Activated CD8-positive, alpha-beta memory T cell treated with anti-CD3 and anti-CD28 coated beads, Interleukin-2, amount 50 U/mL, for 4 hours (primary cell): Measurements from ENCODE around the gene CRACR2A.

Source experiments
- DNase-seq: peaks from one replicate; pipeline ENCODE4 v3.0.0-alpha.2; 2020

The CRACR2A gene

DNA sequence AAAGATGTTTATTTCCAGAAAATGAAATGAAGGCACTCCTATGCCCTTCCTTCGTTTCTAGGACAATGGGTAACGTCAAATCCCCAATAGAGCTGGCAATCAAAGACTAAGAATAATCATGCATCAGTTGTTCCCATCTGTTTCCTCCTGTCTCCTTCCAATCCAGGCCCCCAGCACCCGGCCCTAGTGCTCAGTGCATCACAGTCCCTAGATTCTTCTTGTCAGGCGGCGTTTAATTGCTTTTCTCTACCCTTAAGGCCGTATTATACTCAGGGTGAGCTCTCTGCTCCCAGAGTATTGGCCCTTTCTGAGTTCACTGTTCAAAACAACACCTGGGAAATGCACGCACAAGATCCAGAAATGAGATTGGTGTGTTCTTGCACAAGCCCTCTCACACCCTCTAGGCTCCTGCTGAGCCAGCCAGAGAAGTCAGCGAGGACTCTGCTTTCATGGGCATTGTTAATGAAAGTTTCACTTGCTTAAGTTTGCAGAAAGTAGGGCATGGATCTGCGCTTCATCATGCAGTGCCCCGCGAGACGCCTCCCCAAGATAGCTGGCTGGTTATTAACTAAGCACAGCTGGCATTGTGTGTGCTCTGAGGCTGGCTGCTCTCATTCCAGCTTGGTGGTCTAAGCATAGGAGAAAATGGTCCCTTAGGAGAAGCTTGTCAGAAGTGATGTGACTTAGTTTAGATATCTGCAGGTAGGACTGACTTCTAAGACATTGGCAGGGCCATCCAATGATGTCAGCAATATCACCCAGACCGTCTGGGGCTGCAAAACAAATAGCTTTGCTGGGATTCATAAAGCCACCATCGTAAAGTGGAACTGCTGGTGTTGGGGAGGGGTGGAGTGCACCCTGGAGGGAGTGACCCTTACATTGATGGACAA is 28.7 kb downstream of the CRACR2A start:
- DNase-seq: no peak

- DNase-seq: no peak
Observed at GRCh38 chr12:3722368-3722767, 30.5 kb downstream of the CRACR2A start.

- no peak for DNase-seq
Observed at GRCh38 chr12:3720772-3721171, 32.1 kb downstream of the CRACR2A start.

GRCh38 chr12:3718100-3718499 is 34.8 kb downstream of the CRACR2A start:
- DNase-seq: no peak

- DNase-seq: no peak
Observed at GRCh38 chr12:3717283-3717898, 35.5 kb downstream of the CRACR2A start.

DNA sequence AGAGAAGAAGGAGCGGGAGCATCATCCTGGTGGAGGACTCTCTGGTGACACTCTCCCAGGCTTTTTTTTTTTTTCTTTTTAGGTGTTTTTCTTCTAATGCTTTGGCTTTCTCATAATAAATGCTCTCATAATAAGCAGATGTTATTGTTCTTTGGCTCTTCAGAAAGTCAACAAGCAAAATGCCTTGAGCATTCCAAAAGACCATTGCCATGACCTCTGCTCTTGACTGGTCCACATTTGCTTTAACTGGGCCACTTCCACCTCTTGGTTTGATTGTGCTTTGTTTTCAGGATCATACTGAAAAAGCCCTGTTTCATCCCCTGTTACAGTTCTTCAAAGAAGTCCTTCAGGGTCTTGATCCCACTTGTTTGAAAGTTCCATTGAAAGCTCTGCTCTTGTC is 36.9 kb downstream of the CRACR2A start:
- DNase-seq: no peak

DNA sequence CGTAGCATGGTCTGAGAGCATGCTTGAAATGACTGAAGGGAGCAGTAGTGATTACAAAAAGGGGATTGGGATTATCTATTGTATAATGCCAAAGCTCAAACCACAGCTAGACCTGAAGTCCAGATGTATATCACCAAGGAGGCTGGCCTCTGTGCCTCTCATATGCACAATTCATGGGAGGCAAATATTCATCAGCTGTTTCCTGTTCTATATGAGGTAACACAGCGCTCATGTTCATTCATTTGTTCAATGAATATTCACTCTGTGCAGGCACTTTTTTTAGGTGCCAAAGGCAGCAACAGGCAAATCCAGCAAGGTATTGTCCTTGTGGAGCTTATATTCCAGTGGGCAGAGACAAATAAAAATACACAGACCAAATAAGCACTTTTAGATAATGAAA is 39.0 kb downstream of the CRACR2A start:
- no peak for DNase-seq

- DNase-seq: no peak
Observed at GRCh38 chr12:3713483-3713882, 39.4 kb downstream of the CRACR2A start.

- no peak for DNase-seq
Observed at GRCh38 chr12:3712209-3712992, 40.5 kb downstream of the CRACR2A start.

DNA sequence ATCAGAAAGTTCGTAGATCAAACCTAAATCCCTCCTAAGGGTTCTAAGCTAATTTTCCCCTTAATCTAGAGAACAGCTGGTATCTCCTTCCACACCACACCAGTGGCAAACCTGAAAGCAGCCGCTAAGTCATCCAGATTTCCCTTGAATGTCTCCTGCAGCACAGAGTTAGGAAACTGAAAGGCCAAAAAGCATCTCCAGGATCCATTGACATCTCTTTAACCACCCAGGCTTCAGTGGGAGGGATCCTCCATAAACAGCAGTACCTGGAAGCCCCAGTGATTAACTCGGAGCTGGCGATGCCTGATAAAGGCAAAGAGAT is 47.6 kb downstream of the CRACR2A start:
- DNase-seq: no peak

DNA sequence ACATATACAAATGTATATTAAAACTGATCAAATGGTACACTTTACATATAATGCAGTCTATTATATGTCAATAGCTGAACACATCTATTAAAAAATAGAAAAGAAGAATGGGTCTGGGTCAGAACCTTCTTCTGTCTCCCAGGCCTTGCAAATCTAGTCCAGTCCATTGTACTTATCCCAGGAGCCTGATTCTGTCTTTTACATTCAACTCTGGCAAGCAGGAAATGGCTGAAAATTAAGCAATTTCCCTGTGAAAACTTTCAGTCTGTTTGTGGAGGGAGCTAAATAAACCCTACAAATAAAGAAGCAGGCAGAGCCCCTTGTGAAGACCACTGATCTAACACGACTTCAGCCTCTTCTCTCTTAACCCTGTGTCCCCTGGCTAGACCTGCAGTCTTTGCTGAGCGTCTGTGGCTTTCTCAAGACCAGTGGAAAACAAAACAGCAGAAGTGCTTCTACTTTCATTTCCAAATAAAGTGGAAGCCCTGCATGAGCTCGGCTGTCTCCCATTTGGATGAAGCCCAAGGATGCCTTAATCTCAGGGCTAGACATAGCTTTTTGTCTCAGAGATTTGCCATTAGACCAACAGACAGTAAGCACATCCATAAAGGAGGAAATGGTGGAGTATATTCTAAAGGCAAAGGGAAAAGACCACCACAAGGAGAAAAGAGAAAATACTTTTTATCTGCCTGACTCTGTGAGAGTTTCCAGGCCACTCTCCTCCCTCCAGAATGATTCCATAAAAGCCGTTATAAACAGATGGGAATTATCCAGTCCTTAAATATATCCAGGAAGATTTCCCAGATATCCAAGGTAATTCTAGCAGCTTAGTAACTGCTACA is 48.2 kb downstream of the CRACR2A start:
- no peak for DNase-seq

- DNase-seq: no peak
Observed at GRCh38 chr12:3700861-3701260, 52.0 kb downstream of the CRACR2A start.

DNA sequence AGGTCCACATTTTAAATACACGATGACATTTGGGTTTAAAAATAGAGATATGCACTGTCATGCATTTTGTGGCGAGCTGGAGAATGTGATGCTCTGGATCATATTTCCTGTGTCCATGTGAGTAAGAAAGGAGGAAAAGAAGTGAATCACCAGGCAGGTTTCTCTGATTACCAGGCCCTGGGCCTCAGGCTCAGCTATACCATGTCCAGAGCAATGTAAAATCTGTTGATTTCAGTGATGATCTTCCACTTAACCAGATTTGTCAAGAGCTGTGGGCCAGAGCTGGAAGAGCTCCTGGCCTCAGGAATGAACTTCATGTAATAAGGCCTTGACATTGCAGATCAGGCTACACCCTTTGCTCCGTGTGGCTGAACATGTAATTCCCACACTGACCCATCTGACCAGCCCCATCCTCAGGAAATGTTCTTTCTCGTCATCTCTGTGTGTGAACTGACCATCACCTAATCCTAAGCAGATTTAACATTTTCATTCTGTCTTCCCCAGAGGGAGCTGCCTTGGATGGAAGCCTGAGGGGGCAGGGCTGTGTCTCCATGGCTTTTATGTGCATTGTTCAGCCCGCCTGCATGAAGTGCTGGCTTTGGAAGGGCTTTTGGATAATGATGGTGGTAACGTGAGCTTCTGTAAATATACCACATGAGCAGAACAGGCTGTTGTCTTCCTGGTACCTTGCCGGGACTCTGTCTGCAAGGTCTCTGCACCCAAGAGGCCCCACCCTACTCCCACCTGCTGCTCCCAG is 54.5 kb downstream of the CRACR2A start:
- no peak for DNase-seq

DNA sequence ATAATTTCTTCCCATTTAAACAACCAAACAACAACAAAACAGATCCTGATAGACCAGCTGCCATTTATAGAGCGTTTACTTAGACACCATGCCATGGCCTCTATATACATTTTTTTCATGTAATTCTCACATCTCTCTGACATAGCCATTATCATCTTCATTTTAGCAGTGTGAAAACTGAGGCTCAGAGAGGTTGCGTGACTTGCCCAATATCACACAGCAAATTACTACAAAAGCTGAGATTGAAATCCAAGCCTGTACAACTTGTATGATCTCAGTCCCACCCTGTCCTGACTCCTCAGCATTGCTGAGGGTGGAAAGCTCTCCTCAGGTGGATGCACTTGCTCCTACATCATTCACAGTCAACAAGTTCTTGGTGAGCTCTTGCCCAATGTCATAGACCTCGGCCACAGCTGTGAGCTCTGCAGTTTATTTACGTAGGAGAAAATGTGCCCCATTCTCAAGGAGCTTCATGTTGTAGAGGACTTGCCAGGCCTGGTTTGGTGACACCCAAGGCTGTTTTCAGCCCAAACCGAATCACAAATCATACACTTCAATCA is 55.5 kb downstream of the CRACR2A start:
- DNase-seq: no peak

GRCh38 chr12:3694673-3695072 is 58.2 kb downstream of the CRACR2A start:
- no peak for DNase-seq

DNA sequence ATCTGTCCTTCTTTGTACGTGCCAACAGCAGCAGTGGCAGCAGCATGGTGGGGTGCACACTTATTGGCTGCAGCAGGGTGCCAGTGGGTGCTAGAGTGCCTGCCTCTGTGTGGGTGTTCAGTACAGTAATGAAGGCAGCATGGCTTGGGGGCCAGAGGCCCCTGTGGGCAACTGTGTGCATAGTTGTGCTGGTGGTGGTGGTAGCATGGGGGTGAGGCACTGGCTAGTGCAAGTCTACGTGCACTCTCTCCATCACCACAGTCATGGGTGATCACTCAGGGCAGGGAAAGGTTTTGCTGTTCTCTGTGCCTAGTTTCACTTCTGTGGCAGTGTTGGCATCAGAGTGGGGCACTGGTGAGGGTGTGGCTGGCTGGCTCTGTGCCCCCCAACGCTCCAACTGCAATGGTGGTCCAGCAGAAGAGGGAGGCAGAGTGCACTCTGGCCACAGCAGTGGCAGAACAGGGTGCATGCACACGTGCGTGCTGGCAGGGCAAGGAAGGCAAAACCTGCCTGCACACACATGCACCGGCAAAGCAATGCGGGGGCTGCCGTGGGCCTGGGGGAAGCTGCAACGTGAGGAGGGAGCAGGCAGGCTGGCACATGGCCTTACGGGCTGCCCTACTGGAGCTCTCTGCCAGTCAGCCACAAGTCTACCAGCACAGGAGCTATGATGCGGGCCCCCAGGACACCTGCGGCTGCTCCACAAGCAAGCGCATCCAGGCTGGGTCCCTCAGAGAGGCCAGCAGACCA is 60.1 kb downstream of the CRACR2A start:
- no peak for DNase-seq

- no peak for DNase-seq
Observed at GRCh38 chr12:3686463-3686862, 66.4 kb downstream of the CRACR2A start.

GRCh38 chr12:3685830-3686229 is 67.1 kb downstream of the CRACR2A start:
- no peak for DNase-seq

DNA sequence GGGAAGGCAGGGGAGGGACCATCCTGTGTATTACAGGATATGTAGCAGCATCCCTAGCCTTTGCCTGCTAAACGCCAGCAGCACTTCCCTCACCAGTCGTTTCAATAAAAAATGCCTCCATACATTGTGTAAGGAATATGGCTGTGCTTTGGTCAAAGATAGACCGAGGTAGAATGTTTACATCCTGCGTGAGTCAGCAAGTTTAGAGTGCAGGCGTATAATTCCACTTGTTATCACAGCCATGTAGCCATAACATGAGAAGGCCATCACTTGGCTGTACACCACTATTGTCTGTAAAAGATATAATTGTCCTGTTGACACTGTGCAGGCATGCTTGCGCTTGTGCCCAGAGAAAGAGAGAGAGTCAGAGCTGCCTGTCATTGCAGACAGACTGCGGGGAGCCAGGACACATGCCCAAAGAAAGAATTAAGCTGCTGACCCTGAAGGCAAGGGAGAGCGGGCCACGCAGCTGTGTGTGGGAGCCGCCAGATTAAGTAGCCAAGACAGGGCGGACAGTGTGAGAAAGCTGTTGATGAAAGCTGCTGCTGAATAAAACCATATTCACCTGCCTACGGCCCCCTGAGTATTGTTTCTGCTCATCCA is 68.4 kb downstream of the CRACR2A start:
- no peak for DNase-seq

- no peak for DNase-seq
Observed at GRCh38 chr12:3683670-3684069, 69.2 kb downstream of the CRACR2A start.
